ENCODE results near the gene RREB1.

RREB1 gene, protein sequence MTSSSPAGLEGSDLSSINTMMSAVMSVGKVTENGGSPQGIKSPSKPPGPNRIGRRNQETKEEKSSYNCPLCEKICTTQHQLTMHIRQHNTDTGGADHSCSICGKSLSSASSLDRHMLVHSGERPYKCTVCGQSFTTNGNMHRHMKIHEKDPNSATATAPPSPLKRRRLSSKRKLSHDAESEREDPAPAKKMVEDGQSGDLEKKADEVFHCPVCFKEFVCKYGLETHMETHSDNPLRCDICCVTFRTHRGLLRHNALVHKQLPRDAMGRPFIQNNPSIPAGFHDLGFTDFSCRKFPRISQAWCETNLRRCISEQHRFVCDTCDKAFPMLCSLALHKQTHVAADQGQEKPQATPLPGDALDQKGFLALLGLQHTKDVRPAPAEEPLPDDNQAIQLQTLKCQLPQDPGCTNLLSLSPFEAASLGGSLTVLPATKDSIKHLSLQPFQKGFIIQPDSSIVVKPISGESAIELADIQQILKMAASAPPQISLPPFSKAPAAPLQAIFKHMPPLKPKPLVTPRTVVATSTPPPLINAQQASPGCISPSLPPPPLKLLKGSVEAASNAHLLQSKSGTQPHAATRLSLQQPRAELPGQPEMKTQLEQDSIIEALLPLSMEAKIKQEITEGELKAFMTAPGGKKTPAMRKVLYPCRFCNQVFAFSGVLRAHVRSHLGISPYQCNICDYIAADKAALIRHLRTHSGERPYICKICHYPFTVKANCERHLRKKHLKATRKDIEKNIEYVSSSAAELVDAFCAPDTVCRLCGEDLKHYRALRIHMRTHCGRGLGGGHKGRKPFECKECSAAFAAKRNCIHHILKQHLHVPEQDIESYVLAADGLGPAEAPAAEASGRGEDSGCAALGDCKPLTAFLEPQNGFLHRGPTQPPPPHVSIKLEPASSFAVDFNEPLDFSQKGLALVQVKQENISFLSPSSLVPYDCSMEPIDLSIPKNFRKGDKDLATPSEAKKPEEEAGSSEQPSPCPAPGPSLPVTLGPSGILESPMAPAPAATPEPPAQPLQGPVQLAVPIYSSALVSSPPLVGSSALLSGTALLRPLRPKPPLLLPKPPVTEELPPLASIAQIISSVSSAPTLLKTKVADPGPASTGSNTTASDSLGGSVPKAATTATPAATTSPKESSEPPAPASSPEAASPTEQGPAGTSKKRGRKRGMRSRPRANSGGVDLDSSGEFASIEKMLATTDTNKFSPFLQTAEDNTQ (N-terminal part only)

DNA sequence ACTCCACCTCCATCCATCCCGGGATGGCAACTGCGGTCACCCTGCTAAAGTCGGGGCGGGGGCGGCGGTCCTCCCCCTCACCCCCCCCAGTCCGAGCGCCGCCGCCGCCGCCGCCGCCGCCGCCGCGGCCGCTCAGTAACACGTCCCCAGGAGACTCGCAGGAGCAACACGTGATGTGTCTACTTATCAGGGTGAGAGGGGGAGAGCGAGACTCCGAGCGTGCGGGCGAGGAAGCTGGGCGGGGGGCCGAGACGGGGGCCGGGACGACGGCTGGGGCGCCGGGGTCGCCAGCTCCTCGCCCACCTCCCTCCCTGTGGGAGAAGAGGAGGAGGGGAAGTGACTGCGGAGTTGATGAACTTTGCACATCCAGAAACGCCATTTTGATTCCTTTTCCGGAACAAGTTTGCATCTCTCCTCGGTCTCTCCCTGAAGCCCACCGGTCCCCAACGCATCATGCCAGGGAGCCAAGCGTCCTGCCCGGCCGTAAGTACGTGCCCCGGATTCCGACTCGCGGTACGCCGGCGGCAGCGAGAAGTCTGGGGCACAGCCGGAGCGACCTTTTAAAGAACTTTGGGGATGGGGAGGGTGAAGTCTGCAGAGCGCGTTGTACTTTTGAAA is at the start of gene RREB1:
Gene RREB1 (plus strand): TSS at position 384 of the 618 bp plus-strand sequence. CDS start 73,951 bp downstream, outside the sequence.
- DNase-seq, result peak; percentile 85

DNA sequence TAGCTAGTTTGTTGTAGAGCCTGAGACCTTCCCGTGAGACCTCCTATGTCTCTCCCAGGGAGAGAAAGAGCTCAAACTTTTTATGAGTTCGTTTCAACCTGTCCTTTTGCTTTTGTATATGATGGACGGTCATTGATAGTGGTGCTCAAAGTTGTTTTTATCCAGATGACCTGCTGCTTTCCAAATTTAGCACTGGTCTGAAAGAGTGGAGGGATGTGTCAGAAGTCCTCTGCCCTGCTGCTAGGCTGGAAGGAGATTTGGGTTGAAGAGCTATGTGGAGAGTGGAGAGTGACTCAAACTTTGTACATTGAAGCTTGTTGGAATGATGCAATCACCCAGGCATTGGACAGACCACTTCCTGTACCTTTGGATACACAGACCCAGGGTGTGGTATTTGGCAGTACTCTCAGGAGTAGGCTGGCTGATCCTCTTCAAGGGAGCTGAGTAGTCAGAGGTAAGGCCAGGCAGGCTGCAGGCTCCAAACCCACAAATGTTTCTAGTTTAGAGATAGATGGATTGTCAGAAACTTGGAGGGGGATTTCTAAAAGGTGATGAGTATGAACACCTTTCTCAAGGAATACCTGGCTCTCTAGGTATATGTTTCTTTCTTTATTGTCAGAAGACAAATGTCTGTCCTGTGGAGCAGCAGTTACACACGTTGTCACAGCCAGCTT is 49.4 kb upstream of the RREB1 start:
- DNase-seq, result peak; percentile 83

DNA sequence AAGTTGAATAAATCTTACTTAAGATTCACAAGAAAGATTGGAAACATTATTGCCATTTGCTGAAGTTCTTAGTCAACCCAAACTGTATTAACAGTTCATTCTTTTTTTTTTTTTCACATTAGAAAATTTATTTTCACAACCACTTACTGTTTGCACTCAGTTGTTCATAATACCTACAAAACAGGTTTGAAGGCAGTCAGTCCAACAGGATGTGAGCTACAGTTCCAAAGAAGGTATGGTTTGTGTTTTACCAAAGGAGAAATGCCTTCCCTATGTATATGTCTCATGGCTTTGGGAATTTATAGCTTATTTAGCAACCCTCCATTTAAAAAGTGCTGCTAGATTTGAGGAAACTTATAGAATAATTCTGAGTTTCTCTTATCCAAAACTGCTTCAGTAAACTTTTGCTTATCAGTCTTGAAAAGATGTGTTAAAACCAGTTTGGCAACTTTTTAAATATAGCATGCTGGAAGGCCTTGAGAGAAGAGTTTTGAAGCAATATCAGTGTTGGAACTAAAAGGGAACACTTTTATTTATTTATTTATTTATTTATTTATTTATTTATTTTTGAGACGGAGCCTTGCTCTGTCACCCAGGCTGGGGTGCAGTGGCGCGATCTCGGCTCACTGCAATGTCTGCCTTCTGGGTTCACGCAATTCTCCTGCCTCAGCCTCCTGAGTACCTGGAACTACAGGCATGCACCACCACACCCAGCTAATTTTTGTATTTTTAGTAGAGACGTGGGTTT is 46.8 kb upstream of the RREB1 start:
- peak; percentile 23 for DNase-seq

DNA sequence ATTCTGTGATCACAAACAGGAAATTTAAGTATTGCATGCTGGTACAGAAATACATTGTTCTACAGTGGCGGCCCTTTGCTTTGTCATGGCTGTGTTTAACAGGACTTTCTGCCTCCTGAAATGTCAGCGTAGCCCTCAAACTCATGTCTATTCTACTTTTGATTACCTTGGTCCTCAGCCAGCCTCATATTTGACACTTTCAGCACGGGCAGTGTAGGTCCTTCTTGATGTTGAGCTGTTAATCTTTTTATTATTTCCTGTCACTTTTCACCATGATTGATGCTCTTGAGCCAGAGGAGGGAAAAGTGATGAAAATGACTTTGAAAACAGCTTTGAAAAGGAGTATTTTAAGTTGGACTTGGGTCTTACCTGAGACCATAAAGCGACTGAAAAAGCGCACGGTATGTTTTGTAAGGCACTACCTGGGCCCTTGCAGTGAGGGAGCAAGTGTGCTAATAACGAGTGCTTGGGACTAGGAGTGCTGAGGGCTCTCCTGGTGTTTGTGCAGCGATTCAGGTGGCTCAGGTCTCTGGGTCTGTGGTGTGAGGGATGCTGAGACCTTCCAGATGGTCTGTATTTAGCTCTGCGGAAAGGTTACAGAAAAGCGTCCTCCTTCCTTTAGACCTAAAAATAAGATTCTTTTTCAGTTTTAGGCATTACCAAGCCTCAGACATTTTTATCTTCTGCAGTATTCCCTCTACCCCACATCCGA is 45.2 kb upstream of the RREB1 start:
- no peak for DNase-seq

DNA sequence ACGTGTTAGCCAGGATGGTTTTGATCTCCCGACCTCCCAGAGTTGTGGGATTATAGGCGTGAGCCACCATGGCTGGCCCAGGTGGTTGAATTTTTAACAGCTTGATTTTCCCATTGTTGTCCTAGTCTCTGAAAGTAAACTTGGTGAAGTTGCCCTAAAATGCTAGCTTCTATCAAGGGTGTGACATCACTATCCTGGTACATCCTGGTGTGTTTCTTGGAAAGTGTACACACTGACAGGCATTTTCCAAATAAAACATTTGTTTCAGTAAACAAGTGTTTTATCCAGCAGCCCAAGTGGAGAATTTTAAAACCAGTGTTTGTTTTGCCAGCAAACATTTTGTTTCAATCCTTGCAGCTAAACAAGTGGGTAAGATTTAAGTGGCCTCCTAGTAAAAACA is 40.5 kb upstream of the RREB1 start:
- DNase-seq, result no peak

DNA sequence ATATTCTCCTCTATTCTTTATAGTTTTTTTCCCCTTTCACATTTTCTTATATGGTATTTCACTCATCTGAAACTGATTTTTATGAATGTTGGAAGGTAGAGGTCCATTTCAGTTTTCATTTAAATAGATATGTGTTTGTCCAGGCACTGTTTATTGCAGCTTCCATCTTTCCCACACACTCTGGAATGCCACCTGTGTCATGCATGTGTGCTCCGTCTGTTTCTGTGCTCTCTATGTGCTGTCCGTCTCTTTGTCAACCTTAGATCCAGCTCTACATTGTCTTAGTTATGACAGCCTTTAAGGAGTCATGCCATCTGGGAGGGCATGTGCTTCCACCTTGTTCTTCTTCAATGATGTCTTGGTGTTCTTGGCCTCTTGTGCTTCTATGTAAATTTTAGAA is 36.4 kb upstream of the RREB1 start:
- no peak for DNase-seq

DNA sequence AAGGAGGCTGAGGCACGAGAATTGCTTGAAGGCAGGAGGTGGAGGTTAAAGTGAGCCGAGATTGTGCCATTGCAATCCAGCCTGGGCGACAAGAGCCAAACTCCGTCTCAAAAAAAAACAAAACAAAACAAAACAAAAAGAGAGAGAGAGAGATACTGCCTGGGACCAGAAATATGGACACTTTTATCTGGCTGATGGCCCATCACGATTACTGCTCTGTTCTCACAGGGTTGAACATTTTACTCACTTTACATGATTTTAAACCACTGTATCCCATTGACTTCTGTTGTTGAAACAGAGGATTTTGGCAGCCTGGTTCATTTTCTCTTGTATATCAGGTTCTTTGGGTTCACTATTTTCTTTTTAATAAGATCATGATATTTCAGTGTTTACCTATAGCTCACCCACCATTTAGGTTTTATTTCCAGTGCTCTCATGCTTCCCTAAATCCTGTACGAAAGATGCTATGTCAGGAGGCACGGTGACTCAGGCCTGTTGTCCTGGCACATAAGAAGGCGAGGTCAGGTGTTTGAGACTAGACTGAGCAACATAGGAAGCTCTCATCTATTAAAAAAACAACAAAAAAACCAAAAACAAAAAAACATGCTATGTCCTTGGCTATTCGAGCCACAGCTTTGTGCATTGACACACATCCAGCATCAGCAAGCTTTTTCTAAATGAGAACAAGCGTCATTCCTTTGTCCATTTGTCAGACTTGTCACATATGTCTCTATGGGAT is 34.5 kb upstream of the RREB1 start:
- no peak for DNase-seq

DNA sequence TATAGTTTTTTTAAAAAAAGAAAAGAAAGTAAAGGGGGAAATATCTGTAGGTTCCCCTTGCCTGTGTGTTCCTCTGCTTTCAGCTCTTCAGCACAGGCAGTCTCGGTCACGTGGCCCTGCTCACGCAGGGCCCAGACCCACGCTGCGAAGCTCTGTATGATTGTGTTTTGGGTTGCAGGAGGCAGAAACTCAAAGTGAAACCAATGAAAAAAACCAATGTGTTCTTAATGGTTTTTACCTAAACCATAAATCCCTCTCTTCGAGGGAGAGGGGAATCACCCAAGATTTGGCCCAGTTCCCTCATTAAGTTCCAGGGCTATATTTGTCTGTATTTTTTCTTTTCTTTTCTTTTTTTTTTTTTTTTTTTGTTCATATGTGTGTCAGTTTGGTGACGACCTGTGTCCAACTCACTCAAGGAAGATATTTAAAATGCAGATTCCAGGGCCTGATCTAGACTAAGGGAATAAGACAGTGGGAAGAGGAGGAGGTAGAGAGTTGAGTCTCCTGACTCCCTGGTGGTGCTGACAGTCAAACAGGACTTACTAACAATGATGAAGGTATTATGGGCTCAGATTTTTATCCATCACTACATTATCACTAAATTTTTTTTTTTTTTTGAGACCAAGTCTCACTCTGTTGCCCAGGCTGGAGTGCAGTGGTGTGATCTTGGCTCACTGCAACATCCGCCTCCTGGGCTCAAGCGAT is 33.8 kb upstream of the RREB1 start:
- no peak for DNase-seq

DNA sequence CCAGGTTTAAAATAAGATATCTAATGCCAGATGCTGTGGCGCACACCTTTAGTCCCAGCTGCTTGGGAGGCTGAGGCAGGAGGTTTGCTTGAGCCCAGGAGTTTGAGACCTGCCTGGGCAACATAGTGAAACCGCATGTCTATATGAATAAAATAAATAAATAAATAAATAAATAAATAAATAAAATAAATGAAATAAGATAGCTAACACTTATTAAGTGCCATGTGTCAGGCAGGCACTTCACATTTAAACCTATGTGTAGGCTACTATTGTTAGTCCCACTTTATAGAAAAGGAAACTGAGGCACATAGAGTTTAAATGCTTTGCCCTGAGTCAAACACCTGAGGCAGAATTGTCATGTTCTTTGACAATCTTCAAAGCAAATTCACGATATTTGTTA is 32.9 kb upstream of the RREB1 start:
- no peak for DNase-seq

DNA sequence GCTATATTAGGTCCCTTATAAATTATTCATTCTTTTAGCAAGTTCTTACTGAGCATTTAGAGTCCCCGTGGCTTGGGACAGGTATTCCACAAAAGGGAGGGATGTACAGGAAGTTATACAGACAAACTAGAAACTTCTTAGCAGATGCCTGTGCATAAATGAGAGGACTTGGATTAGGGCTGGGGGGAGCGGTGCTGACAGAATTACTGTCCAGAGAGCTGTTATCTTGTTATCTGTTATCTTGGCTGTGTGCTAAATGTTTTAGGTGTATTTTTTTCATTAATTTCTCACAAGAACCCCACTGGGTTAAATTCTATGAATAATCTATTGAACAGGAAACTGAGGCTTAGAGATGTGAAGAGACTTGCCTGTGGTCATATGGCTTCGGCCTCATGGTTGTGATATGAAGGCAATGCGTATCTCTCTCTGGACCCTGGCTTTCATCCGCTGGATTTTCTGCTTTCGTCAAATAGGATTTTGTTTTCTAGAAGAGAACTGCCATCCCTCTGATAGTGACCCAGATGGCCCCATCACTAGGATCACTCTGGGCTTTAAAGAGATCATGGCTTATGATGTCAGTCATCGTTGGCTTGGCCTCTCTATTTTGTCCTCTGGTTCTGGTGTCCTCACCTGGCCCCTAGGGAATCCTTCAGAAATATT is 32.3 kb upstream of the RREB1 start:
- no peak for DNase-seq

DNA sequence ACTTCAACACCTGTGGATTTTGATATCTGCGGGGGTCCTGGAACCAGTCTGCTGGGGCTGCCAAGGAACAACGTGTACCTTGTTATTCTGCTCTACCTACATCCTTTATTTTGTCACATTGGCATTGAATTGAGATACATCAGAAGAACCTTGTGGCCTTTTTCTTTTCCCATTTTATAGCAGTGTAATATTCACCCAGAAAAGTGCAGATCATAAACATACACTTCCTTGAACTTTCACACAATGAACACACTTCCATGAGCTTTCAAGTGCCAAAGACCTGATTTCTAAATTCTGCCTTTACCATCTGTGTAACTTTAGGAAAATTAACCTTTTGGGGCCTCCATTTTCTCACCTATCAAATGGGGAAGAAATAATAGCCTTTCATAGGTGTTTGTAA is 29.9 kb upstream of the RREB1 start:
- DNase-seq, result no peak

DNA sequence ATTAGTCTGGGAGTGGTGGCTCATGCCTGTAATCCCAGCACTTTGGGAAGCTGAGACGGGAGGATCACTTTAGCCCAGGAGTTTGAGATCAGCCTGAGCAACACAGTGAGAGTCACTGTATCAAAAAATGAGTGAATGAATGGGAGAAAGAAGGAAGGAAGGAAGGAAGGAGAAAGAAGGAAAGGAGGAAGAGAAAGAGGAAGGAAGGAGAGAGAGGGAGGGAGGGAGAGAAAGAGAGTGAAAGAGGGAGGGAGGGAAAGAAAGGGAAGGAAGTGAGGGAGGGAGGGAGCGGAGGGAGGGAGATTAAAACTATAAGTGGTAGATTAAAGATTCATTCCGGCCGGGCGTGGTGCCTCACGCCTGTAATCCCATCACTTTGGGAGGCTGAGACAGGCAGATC is 28.9 kb upstream of the RREB1 start:
- DNase-seq, result no peak

DNA sequence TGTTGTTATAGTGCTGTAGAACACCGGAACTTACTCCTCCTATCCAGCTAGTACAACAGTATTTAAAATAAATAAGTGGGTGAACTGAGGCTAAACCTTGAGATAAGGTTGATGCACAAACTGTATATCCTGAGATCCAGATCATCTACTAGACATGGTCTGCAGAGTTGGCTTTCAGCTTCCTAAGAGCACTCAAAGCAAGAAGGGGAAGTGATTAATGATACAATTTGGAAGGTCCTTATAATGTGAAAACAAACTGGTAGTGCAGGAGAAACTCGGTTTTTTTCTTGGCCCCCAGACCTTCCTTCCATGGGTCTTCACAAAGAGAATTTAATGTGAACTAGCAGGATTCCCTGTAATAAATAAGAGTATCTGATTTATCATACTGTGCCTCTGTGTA is 27.4 kb upstream of the RREB1 start:
- DNase-seq, result no peak

DNA sequence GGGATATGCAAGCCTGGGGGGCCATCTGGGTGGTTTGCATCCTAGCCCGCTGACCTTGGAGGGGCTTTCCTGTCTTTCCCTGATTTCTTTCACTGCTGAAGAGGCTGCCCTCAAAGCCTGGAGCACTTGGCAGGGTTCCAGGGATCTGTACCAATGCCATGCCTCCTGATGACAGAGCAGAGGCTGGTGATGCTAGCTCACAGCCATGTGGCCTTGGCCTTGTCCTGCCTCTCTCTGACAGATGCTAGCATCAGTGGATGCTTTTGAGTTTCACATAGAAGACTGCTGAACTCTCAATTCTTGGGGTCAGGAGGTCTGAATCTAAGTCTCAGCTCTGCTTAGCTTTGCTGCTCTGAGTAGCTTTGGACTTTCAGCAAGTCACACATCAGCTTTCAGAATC is 21.9 kb upstream of the RREB1 start:
- peak; percentile 42 for DNase-seq

DNA sequence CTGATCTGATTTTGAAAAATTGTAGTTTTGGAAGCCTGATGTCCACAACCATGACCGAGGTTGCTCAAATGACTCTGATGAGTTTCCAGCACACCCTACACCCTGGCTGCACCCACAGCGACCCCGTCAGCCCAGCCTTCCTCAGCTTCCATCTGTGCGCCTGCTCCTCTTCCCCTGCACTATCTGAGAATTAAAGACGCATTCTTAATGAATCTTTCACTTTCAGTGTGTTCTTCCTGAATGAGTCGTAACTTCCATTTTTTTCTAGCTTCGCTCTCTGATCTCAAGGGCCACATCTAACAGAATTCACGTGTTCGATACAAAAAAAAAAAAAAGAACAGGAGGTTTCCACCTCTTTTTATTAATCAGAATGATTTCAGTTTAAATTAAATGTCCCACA is 21.3 kb upstream of the RREB1 start:
- DNase-seq, result peak; percentile 87

DNA sequence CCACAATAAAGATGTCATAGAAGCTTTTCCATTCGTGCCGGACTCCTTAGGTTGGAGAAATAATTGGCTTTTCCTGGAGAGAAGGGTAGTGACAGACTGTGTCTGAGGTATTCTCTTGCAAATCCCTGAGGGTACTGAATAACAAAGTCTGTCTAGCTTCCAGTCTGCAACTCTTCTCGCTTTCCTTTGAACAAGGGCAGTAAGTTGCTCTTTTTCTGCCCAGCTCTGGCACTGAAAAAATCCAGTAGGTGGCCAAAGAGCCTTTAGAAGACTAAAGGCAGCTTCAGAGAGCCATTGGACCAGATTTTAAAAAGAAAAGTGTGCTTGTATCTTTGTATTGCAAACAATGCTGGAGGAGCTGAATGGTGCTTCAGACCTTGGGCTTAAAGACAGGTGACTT is 20.7 kb upstream of the RREB1 start:
- DNase-seq, result peak; percentile 83

DNA sequence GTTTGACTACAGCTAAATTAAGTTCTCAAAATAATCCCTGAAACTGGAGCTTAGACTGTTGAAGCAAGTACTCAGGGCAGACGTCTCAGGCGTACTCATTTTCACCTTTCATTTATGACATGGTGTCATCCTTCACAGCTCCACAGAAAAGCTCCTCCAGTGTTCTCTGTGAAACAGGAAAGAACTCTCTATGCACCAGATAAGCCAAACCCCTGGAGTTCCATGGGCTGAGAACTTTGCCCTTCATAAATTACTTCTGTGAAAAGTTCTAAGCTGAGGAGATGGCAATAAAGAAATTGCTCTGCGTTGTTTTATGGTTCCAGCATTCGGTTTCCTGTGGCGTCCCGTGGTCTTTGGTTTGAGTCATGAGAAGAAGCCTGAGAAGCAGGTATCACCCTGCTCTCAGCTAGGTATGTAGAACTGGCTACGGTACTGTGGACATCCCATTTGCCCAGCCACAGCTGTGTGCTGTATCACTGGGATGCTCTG is 20.2 kb upstream of the RREB1 start:
- no peak for DNase-seq

DNA sequence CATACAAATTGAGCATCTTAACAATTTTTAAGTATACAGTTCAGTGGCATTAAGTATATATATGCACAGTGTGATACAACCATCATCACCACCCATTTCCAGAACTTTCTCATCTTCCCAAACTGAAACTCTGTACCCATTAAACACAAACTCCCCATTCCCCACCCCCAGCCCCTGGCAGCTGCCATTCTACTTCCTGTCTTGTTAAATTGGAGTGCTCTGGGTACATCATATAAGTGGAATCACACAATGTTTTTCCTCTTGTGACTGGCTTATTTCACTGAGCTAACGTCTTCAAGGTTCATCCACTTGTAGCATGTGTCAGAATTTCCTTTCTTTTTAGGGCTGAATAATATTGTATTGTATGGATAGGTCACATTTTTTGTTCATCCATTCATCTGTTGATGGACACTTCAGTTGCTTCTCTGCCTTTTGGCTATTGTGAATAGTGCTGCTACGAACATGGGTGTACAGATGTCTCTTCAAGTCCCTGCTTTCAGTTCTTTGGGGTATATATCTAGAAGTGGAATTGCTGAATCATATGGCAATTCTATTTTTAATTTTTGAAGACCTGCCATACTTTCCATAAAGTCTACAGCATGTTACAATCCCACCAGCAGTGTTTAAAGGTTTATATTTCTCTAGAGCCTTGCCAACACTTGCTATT is 19.6 kb upstream of the RREB1 start:
- DNase-seq, result no peak
